GM18526 (cell line): Measurements from ENCODE around the gene CEP350.

Experiments used
- POLR2A ChIP-seq: IDR thresholded peaks from 3 replicates; pipeline ENCODE4 v1.6.1; 2011; ENCODE audit not compliant: insufficient read length; ENCODE audit errors: extremely low read depth

CEP350 gene

DNA sequence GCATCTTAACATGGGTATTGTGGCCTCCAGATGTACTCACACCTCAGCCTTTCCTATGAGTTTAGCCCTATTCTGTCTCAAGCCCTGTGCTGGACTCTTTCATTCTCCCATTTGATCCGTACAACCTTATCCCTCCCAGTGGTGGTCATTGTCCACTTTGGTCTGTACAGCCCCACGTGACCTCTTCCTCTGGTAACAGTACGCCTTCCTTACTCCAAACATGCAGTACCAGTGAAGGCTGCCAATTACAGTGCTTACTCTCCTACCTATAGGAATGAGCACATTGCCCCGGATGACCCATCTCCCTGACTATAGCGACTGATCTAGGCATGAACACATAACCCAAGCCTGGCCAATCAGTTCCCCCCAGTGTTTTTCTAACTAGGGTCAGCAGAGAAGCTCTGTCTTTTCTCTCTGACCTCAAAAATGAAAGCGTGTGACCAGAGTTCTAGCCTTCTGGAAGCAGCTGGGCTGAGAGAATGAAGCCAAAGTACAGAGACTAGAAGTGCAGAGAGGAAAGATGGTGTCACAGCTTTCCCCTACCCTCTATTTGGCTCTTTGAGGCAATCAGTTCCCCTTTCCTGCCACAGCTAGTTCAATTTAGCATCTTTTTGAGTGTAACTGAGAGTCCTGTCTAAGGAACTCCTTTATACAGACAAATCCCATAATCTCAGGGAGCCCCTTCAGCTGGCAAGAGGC is 190.2 kb downstream of the CEP350 start:
- no peak for TF ChIP-seq POLR2A

DNA sequence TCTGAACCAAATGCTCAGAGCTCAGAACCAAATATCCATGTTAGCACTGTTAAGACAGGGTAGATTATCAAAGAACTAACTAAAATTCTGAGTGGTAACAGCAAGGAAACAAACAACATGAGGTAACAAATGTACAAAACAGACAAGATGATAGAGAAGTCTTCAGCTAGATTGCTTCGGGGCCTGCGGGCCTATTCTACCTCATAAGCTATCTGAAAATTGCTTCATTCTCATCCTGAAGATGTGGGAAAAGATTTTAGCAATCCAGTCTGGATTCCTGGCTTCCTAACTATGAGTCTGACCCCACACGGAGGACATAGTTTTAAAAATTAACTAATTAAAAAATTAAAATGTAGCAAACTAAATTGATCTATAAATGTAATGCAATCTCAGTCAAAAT is 190.8 kb downstream of the CEP350 start:
- no peak for TF ChIP-seq POLR2A

GRCh38 chr1:180150982-180151381 is 196.4 kb downstream of the CEP350 start:
- no peak for TF ChIP-seq POLR2A

- no peak for TF ChIP-seq POLR2A
Observed at GRCh38 chr1:180151508-180151907, 196.9 kb downstream of the CEP350 start.

DNA sequence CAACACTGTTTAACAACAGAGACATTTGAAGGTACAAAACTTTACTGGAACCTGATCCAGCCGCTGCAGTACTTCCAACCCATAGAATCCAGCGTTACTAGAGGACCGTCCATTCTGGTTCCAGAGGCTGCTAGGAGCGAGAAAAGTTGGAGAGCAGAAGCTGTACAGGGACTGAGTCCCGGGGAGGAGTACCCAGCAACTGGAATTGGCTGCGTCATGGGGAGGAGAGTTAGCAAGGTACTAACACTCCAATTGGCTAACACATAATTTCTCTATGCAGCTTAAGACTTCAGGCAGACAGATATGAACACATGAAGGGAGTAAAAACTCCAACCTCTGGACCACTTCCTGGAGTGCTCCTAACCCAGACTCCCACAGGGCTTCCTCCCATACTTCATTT is 198.0 kb downstream of the CEP350 start:
- TF ChIP-seq POLR2A, result no peak

DNA sequence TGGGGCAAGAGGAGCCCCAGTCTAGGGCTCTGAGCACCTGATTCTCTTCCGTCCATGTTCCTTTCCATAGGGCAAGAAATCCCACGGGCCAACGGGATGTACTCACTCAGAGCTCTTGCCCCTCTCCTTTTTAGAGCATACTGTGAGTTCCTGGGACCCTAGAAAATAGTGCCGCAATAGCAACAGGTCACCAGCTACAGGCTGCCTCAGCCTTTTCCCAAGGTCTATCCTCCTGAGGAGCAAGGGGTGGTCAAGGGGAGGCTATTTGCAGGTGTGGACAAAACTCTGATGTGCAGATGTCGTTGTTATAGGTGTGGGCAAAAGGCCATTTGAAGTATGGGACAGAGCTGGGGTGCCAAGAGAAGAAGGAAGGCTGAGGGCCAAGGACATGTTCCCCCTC is 198.4 kb downstream of the CEP350 start:
- TF ChIP-seq POLR2A, result no peak

DNA sequence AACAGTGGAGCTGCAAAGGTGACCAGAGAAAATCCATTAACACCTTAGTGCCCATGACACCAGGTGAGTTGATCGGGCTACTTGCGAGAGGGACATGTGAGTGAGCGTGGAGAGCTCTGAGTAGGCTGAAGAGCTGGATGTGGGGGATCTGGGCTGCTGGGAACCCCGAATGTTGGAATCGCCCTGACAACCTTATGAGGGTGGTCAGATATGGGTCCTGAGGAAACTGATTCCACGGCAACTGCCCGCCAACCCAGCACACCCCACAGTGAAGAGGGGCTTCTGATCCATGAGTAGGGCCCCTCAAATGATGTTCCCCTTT is 199.4 kb downstream of the CEP350 start:
- TF ChIP-seq POLR2A, result no peak

- TF ChIP-seq POLR2A, result peak; percentile 72
Observed at GRCh38 chr1:180154325-180155181, 199.9 kb downstream of the CEP350 start, which contains the start of gene QSOX1. Gene QSOX1, plus strand, starts transcription at chr1:180154869. Its CDS starts 39 bp downstream, at chr1:180154908.

- TF ChIP-seq POLR2A, result no peak
Observed at GRCh38 chr1:180155182-180155682, 200.6 kb downstream of the CEP350 start.

GRCh38 chr1:180156201-180156600 is 201.6 kb downstream of the CEP350 start:
- TF ChIP-seq POLR2A, result no peak

GRCh38 chr1:180156631-180157091 is 202.1 kb downstream of the CEP350 start:
- no peak for TF ChIP-seq POLR2A

- no peak for TF ChIP-seq POLR2A
Observed at GRCh38 chr1:180157108-180157507, 202.5 kb downstream of the CEP350 start.

DNA sequence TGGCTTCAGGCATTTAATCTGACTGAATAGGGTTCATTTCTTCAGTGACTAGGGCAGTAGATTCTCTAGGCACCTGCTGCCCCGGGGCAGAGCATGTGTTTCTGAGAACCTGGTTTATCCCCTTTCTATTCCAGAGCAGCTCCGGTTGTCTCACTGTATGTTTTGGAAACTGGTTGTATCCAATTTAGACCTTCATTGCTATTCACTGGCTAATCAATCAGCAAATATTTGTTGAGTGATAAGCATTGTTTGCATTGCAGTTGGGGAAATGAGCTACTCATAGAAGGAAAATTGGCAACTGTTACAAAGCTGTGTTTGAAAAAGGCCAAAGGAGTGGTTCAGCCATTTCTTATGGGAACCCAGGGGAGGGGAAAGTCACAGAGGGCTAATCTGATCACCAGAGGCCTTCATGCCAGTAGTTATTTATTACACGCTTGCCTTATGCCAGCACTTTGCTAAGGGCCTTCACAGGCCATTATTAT is 203.0 kb downstream of the CEP350 start:
- no peak for TF ChIP-seq POLR2A

DNA sequence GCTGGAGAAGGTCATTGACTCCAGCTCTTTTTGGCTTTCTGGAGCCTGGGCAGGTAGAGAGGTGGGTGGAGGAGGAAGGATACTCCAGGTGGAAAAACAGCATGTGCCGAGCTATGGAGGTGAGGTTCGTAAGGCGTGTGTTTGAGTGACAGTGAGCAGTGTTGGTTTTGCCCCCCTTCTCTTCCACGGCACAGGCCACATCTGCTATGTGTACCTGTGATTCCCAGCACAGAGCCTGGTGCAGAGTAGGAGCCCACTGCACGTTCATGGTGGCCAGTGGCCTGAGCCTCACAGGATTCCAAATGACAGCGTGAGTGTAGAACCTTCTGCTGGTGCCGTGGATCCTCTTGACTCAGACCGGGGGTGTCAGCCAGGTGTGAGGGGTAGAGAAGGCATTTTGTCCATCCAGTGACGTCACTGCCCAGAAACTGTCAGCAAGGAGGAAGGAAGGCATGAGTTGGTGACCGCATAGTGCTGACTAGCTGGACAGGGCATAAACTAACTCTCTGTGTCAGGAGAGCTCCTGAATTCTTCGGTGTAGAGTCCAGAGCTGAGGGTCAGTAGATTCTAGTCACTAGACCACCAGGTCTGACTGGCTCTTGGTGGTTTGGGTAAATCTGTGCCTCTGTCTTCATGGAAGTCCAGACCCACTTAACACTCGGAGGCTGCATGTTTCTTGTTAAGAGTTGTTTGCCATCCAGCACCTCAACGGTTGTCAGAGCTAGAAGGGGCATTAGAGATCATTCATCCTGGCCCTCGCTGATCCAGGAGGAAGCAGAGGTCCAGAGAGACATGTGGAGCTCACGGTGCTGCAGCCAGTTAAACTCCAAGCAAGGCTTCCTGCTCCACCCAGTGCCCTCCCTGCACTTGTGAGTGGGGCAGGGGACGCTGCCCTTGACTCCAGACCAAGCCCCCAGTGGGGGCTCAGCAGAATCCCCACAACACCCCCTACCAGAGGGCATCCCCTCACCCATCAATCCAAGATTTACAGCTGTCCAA is 203.8 kb downstream of the CEP350 start:
- no peak for TF ChIP-seq POLR2A

DNA sequence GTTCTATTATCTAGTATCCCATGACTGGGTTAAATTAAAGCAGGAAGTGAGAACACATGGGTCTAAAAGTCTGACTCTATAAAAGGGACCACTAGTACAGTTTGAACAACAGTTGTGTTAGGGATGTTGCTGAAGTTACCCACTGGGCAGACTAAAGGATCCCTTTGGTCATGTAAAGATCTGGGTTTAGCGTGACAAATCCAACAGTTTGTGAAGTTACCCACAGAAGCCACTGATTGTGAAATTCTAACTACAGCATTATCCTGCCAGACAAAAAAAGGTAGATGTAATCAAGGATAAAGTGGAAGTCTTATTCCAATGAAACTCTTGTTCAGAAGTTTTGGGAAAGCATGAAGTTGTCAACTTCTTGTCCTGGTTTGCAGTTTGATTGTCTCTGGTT is 205.7 kb downstream of the CEP350 start:
- no peak for TF ChIP-seq POLR2A
